Erythroblast (primary cell): ENCODE results near the gene AGO1.
"Not testable (repeated sequence)": the region's sequence is repeated elsewhere in the genome, so short reads cannot be mapped to it uniquely, and the experiment has no call there.

ENCODE experiments used
- DNase-seq, 2 experiments: peaks; one replicate each; lab custom pipeline; 2025; lab: John Stamatoyannopoulos, UW
- GATA1 ChIP-seq: IDR thresholded peaks from 2 replicates; pipeline ENCODE4 v1.6.1; 2011; ENCODE audit warnings: low read depth, mild to moderate bottlenecking, control low read depth, low read length, moderate library complexity
- POLR2A ChIP-seq: IDR thresholded peaks from 2 replicates; pipeline ENCODE4 v1.6.1; 2011; ENCODE audit warnings: mild to moderate bottlenecking, low read length

Gene AGO1

GRCh38 chr1:35939484-35939883 lies 56.5 kb downstream of the AGO1 start:
- no peak for DNase-seq
- TF ChIP-seq GATA1 (no peak), POLR2A (no peak)

- no peak for TF ChIP-seq POLR2A
- TF ChIP-seq GATA1: no peak
- DNase-seq: no peak
These were observed 62.3 kb downstream of the AGO1 start for GRCh38 chr1:35945327-35945726.

GRCh38 chr1:35947547-35947946 lies 64.5 kb downstream of the AGO1 start:
- TF ChIP-seq POLR2A: no peak
- TF ChIP-seq GATA1: no peak

GRCh38 chr1:35958558-35958957 lies 75.5 kb downstream of the AGO1 start:
- DNase-seq: no peak
- TF ChIP-seq POLR2A: no peak
- TF ChIP-seq GATA1: no peak

More at GRCh38 chr1:35947547-35947946, 64.5 kb downstream of the AGO1 start:
- DNase-seq: no peak

GRCh38 chr1:35959304-35959703 lies 76.3 kb downstream of the AGO1 start:
- TF ChIP-seq GATA1 (no peak), POLR2A (no peak)
- DNase-seq: no peak

GRCh38 chr1:35962952-35963351 lies 79.9 kb downstream of the AGO1 start:
- TF ChIP-seq GATA1 (no peak), POLR2A (no peak)
- peak; percentile 41 to 75 for DNase-seq

- DNase-seq: not testable (repeated sequence)
These were observed 81.3 kb downstream of the AGO1 start for GRCh38 chr1:35964277-35964676.

- DNase-seq: no peak
- TF ChIP-seq POLR2A (no peak), GATA1 (no peak)
These were observed 85.4 kb downstream of the AGO1 start for GRCh38 chr1:35968396-35968795.

- no peak for TF ChIP-seq GATA1
- TF ChIP-seq POLR2A: no peak
- no peak for DNase-seq
These were observed 88.6 kb downstream of the AGO1 start for GRCh38 chr1:35971601-35972000.

GRCh38 chr1:35972631-35973030 lies 89.6 kb downstream of the AGO1 start:
- not testable (repeated sequence) for DNase-seq

GRCh38 chr1:35980090-35980489 lies 97.1 kb downstream of the AGO1 start:
- no peak for TF ChIP-seq GATA1
- TF ChIP-seq POLR2A: no peak
- DNase-seq: no peak
